GM19438 (cell line): Measurements from ENCODE around the gene TCP11.

Experiments used
- ATAC-seq: cut with Tn5 transposase; IDR thresholded peaks from one replicate; pipeline ENCODE4 v1.9.1; 2021; ENCODE audit warnings: low read depth; ENCODE audit not compliant: unreplicated experiment

The TCP11 gene

DNA sequence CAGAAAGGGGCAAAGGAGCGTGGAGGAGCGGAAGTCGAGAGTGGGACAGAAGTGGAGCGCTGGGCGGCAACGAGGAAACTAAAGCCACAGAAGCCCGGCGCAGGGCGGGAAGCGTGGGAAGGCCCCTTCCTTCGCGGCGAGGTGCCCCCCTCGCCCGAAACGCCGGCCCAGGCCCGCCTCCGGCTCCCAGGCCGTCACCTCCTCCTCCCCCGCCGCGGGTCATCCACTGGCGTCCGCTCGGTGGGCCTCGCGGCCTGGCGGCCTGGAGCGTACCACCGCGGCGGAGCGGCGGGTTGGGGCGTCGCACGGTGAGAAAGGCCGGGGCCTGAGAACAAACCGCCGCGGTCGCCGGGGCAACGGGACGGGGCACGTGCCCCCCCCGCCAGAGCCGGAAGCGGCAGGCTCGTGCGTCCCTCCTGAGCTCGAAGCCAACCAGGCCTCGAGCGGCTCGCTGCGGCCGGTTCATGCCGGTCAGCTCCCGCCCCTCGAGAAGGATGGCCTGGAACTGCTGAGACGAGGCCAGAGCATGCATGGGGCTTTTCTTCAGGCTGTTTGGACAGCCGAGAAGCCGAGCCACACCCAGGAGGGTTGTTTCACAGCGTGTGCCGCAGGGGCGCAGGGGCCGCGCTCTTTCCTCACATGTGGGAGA lies at the start of gene TCP11:
Gene TCP11 (minus strand): TSS at position 333 of the 649 bp plus-strand sequence. CDS start 469 bp downstream, outside the sequence.
- no peak for ATAC-seq

DNA sequence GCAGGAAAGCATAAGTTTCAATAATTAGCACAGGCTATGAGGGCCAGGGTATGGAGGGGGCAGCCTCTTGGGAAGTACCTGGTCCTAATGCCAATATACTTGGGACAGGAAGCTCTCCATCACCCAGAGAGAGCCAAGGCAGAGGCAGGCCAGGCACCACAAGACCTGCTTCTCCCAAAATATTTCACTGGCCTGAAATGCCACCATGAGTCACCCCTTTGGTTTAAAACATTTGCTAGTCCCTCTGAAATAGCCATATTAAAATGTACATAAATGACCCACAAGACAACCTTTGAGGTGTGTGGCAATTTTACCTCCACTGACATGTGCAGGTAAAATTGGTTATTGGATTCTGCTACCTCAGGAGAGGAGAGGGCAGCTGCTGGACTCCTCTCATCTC lies 49.2 kb upstream of the TCP11 start:
- no peak for ATAC-seq

DNA sequence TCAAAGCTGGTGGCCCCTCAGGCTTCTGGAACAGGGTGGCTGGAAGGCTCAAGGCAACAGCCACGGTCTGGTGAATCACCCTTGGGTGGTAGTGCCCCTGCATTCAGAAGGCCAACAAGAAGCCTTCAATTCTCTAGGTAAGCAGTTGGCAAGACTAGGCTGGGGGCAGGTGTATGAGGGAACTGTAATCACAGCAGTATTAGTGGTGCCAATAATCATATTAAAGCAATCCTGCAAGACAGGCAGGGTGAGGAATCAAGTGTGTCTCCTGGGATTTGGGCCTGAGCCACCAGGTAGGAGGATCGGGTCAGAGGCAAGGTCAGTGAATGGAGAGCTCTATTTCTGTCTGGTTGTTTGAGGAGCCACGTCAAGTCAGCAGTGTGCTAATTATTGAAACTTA lies 47.7 kb upstream of the TCP11 start:
- no peak for ATAC-seq

DNA sequence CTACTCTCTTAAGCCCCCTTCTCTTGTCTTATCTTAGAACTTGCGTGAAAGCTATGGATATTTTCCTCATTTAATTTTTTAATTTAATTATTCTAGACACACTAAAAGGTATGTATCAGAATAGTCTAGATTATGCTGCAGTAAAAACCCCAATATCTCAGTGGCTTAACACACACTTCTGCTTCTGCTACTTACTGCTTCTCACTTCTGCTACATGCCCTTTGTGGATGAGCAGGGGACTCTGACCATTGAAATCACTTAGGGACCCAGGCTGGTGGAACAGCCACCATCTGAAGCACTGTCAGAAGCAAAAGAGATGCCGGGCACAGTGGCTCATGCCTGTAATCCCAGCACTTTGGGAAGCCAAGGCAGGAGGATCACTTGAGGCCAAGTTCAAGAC lies 45.4 kb upstream of the TCP11 start:
- no peak for ATAC-seq

DNA sequence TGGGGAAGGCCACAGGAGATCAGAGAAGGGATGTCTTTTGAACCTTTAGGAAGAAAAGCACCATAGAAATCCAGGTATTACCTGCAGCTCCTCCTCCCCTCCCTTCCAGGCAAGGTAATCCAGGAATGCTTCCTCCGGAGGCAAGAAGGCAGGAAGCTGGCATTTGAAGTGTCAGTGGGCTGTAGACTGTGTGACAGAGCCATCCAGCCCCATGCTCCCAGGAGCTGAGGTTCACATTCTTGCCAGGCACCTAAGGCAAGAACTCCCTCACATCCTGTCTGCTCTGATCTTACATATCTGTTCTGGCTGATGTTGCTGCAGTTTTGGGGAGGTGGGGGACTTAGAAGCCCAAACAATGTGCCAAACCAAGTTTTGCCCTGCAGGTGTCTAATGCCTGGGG lies 44.8 kb upstream of the TCP11 start:
- no peak for ATAC-seq

DNA sequence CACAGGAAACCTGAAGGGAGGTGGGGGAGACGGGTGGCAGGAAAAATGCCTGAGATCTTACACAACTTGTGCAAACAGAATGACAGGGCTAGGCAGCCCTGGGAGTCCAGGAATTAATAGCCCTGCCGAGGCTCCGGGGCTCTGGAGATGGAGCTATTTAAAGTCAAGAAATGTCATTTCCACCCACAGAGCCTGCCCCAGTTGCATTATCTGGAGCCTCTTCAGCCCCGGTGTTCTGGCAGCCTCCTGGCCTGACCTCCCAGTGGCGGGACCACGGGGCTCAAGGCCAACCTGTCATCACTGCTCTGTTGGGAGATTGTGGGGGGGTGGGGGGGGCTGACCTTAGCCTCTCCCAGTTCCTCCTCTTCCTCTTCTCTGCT lies 44.2 kb upstream of the TCP11 start:
- ATAC-seq = no peak

DNA sequence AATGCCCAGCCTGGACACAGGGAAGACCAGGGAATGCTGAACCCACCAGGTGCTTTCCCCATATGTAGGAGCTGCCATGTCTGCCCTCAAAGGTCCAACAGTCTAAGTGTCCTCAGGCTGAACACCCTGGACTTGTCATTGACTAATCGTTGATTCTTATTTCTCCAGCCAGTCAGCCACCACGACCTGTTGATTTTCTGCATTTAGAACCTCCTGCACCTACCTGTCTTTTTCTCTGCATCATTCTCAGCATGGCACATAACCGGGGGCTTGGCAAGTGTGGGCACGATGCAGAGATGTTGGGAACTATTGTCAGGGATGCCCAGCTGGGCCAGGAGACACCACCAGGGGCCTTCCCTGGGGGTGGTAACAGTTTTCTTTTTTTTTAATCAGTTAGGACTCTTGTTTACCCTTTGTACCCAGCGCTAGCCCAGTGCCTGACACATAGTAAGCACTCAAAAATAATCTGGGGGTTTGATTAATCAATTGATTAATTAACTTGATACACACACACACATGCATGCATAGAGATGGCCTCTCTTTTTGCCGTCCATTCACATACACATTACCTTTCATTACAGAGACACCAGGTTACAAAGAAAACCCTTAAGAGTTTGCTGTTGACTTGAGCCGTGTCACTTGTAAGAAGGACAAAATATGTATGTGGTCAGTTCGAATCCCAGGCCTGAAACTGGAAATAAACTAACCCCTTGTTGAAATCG lies 43.6 kb upstream of the TCP11 start:
- no peak for ATAC-seq

DNA sequence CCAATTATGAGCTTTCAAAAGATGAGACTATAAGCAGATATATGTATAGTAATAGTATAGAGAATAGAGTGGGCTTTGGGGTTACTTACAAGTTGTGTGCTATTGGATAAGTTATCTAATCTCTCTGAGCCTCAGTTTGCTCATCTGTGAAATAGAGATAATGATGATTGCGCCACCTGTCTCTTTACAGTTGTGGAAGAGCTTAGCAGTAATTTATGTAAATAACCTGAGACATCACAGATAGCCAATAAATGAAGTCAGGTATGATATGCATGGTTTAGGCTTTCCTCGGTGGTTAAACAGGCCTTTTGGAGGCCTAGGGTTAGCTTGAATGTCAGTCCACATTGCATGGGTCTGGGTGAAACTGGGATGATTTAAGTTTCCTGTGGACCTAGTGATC lies 42.8 kb upstream of the TCP11 start:
- ATAC-seq = no peak

DNA sequence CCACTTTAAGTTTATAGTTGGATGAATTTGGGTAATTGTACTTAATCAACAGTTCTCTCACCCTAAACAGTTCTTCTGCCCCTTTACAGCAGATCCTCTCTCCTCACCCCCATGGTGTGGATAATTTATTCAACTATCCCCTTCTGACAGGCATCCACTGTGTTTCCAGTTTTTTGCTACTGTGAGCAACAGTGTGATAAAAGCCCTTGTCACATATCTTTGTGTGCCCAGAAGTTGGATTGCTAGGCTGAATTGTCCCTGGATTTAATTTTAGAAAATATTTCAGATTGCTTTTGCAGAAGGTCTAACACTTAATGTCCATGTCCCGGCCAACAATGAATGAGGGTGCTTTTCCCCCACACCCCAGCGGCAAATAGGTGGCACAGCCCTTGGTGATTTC lies 42.1 kb upstream of the TCP11 start:
- no peak for ATAC-seq

DNA sequence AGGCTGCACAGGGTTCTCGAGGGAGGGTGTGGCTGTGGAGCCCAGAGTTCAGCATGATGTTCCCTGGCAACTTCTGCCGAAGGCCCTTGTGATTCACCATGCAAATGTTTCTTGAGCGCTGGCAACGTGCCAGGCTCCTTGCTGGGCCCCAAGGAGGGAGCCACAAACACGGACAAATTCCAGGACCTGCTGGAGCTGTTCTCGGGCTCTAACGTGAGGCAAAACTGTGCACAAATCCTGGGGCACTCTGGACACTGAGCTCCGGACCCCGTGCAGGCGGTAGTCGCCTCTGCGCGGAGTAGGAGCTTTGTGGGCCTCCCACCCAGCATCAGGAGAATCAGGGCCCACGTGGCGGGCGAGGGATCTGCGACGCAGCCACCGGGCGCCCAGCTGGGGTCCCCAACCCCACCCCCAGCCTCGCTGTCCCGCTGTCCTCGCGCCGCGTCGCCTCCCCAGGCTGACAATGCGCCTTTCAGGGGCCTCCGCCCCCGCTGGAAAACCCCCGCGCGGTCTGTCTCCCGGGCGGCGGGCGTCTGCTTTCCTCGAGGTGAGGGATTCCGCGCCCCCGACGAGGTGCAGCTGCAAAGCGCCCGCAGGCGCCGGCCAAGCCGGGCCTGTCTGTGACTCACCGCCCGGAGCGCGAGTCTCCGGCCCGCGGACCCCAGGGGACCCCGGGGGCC lies 40.9 kb upstream of the TCP11 start:
- ATAC-seq = no peak

DNA sequence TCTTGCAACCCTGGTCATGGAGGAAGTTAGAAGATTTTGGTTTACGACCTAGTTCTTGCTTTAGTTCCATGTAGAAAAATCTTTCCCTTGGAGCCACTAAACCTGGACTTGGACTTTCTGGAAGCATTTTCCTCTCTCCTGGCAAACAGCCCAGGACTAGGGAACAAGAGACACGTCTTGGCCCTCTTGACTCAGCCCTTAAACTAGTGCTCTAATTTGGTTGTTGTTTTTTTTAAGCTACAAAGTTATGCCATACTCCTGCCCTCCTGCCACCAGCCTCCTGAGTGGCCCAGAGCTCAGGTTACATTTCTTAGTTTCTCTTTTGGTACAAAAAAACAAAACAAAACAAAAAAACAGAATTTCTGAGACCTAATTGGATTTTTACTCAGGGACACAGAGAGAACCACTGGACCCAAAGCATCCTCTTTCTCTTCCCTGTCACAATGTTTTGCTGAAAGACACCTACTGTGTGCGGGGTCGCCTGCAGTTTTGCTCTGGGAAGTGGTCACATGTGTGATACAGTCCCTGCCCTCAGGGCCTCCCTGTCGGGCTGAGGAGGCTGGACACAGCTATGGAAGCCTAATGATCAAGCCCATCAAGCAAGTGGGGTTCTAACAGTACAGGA lies 40.3 kb upstream of the TCP11 start:
- ATAC-seq = no peak

DNA sequence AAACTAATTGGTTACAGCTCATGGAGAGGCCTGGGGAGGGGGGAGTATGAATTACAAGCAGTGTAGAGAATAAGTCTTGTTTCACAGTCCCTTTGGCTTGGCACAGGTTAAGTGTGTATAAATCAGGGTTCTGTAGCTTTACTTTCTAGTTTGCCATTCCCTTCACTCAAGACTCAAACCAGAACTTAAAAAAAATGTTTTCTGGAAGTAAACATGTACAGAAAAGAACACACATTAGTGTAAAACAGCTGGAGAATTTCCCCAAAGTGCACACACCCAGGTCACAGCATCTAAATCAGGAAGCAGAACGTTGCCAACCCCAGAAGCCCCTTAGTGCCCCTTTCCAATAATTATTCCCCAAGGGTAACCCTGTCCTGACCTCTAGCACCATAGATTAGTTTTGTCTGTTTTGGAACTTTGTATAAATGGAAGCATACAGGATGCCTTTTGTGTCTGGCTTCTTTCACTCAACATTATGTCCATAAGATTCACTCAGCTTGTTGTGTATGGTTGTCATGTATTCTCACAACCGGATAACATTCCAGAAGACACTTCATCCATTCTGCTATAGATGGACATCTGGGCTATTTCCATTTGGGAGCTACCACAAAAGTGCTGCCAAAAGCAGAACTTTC lies 38.9 kb upstream of the TCP11 start:
- ATAC-seq = no peak

DNA sequence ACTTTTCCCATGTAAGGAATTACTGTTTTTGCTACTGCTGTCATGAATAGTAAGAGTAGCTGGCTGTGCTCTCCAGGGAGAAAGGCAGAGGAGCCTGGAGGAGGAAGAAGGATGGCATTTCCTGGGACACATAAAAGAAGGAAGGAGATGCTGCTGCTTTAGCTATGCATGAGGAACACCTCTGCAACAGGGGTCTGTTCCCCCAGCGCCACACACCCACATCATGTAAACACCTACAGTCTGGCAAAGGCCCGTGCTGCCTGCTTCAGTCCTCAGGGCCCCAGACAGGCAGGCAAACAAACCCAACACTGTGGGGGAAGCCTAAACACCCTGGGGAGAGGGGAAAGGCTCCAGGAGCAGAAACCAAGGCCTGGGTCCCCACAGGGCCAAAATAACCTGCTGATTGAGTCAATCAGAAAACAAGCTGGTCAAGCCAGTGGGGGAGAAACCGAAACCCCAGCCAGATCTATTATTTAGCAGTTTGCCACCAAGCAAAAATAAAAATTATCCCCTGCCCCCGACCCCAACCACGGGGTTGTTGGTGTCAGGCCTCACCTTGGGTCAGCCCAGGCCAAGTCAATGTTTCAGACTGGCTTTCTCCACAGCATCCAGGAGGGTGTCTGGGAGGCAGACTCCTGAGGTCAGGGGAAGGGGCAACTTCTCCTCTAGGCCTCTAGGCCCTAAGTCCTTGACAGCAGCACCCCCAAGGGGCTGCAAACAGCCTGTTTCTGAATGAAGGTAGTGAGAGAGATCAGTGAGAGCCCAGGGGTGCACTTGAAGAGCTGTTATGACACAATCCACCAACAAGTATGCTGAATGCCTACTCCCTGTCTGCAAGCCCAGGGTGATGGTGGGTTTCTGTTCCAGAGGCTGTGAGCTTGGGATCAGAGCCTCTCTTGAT lies 38.0 kb upstream of the TCP11 start:
- no peak for ATAC-seq

DNA sequence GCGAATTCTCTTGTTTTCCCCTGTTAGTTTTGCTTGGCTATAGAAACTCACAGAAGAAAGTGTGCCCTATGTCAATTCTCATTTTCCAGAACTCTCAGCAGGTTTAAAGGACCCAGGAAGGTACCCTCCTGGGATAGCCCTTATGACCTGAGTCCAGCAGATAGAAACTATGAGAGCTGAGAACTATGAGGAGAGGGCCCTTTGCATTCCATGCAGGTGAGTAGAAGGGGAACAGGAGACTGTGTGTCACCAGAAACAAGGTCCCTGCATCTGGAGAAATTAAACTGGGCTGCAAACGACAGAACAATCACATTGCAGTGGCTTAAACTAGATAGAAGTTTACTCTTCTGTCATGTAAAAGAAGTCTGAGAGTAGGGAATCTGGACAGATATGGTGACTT lies 36.9 kb upstream of the TCP11 start:
- no peak for ATAC-seq

DNA sequence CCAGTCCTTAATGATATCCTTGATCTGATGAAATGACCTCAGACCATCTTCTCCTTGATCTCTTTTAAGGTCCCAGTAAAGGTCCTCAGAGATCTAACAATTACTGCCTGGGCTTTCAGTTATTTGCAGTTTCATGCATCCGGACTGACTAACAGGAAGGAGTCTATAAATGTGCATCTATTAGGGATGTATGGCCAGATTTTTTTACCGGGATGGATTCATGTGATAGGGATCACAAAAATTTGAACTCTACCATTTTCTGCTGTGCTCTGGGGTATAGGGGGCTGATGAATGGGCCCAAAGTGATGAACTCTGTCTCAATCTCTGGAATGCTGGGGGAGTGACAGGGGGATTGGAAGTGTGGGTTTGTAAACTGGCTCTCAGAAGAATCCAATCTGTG lies 36.5 kb upstream of the TCP11 start:
- ATAC-seq = no peak

DNA sequence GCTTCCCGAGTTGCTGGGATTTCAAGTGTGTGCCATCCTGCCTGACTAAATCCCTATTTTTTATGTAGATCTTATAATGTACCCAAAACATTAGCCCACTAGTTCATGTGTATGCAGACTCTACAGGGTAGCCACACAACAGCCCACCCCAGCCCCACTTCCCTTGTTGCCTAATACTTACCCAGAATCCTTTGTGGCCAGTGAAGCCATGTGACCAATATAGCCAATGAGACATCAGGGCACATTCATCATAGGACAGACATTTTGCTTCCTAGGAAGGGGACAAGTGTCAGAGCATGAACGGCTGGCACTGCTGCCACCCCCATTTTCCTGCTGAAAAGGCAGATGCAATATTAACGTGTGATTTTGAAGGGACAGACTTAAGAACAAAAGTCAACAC lies 36.0 kb upstream of the TCP11 start:
- ATAC-seq = no peak

DNA sequence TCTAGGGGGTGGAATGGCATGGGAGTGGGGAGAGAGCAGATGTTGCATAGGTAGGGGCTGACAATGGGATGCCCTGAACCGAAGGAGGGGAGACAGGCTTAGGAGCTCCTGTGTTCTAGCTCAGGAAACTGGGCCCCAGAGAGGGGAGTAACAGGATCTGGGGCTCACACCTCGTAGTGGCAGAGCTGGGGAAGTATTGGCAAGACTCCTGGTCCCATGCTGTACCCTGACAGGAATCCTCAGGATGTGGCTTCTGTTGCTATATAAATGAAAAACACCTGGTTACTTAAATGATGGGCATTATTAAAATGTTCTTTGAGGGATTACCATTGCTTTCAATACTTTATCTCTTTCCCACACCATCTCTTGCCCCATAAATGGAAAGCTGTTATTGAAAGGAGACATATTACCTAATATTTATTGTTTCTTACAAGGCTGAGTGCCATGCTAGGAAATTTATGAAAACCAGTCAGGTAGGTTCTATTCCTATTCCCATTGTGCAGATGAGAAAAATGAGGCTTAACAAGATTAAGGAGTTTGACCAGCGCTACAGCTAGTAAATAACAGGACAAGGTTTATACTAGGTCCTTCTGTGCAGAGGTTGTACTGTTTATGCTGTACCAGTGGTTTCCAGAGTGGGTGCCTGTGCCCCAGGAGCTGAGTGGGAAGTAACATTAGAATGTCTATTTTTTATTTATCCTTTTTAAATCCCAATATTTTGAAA lies 35.3 kb upstream of the TCP11 start:
- no peak for ATAC-seq

DNA sequence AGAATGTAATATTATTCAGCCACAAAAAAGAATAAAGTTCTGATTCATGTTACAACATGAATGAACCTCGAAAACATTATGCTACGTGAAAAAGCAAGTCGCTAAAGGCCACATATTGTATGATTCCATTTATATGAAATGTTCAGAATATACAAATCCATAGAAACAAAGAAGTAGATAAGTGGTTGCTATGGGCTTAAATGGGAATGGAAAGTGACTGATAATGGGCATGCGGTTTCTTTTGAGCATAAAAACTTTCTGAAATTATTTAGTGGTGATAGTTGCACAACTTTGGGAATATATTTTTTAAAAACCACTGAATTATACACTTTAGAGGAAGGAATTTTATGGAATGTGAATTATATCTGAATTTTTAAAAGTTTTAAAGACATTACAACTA lies 33.4 kb upstream of the TCP11 start:
- ATAC-seq = no peak

DNA sequence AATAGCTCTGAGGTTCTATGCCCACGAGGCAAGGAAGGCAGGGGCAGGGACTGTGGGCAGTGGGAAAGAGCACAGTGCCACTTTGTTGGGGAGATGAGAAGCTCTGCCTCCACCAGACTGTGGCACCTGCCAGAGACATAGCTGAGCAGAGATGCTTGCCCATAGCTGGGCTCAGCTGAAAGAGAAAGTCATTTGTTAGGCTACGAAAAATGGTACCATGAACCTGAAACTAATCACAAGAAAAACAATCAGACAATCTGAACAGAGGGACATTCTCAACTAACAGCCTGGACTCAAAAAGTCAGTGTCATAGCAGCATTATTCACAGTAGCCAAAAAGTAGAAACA lies 32.9 kb upstream of the TCP11 start:
- ATAC-seq = no peak
